KMS-11 (cell line): ENCODE results near the gene LRRN4.

Source experiments
- H2AFZ ChIP-seq: fragments of 200-600 bp; sonication (generic); 2 replicates; pipeline ENCODE4 v1.6.1; 2016; ENCODE audit warnings: antibody characterized with exemption, mixed run types, low read depth
- H3K27ac ChIP-seq: fragments of 200-600 bp; sonication (generic); 2 replicates; pipeline ENCODE4 v1.6.1; 2016; ENCODE audit warnings: mild to moderate bottlenecking, mixed run types
- H3K27me3 ChIP-seq: fragments of 200-600 bp; sonication (generic); 2 replicates; pipeline ENCODE4 v1.6.1; 2017; ENCODE audit warnings: mild to moderate bottlenecking, low read depth, mixed run types, moderate library complexity; ENCODE audit not compliant: insufficient read depth
- H3K36me3 ChIP-seq: fragments of 200-600 bp; sonication (generic); 2 replicates; pipeline ENCODE4 v1.6.1; 2017; ENCODE audit warnings: mild to moderate bottlenecking, mixed run types; ENCODE audit not compliant: insufficient read depth
- H3K4me1 ChIP-seq: fragments of 200-600 bp; sonication (generic); 2 replicates; pipeline ENCODE4 v1.6.1; 2016; ENCODE audit warnings: mild to moderate bottlenecking, low read depth, mixed run types; ENCODE audit not compliant: poor library complexity, severe bottlenecking
- H3K4me2 ChIP-seq: fragments of 200-600 bp; sonication (generic); 2 replicates; pipeline ENCODE4 v1.7.0; 2016; ENCODE audit warnings: mild to moderate bottlenecking, mixed run types
- H3K4me3 ChIP-seq: fragments of 200-600 bp; sonication (generic); IDR thresholded peaks from 2 replicates; pipeline ENCODE4 v1.6.1; 2017; ENCODE audit warnings: low read depth, low read length, mixed read lengths; ENCODE audit not compliant: insufficient read depth
- H3K79me2 ChIP-seq: fragments of 200-600 bp; sonication (generic); 2 replicates; pipeline ENCODE4 v1.6.1; 2016; ENCODE audit warnings: low read depth, mixed run types; ENCODE audit not compliant: insufficient read depth
- H3K9ac ChIP-seq: fragments of 200-600 bp; sonication (generic); 2 replicates; pipeline ENCODE4 v1.6.1; 2016; ENCODE audit warnings: mild to moderate bottlenecking, mixed run types
- H4K20me1 ChIP-seq: fragments of 200-600 bp; sonication (generic); 2 replicates; pipeline ENCODE4 v1.6.1; 2016; ENCODE audit warnings: mild to moderate bottlenecking, mixed run types; ENCODE audit not compliant: insufficient read depth
- CTCF ChIP-seq: fragments of 200-600 bp; sonication (generic); conservative IDR thresholded peaks from 2 replicates; pipeline ENCODE4 v1.6.1; 2017; ENCODE audit warnings: low read depth, mild to moderate bottlenecking, antibody characterized with exemption, low read length, moderate library complexity, mixed read lengths

The LRRN4 gene

DNA sequence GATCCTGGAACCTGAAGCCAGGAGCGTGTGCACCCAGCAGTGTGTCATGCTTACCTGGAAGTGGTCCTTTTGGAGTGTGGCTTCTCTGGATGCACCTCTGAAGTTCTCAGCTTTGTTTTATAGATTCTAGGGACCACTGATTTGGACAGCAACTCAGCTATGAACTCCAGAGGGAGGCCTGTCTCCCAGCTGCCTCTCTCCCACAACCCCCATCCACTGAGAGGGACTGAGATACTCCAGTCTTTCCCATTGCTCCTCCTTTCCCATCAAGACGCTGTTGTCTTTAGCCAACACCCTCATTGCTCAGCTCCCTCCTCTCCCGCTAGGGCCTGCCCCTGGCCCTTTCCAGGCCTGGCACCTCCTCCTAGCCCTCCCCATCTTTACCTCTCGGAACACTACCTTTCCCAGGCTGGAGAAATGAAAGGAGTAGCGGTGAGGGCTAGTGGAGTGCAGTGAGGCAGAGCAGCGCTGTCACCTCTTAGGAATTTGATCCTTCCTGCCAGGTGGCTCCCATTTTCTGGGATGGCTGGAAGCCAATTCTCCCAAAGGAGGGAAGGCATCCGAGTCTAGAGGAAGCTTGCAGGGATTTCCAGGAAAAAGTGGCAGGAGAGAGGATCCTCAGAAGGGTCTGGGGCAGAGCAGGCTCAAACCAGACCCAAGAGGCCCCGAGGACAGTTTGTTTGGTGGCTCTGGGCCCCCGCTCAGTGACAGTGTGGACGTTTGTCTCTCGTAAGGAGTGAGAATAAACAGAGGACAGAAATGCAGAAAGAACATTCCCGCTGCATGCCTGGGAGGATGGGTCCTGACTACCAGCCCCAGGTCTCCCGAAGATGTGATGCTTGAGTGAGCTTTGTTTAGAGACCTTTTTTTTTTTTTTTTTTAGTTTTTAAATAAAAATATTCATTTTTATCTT lies at the start of gene LRRN4:
Gene LRRN4, minus strand, starts transcription at position 285 of the 913 bp plus-strand sequence. CDS start 1,261 bp downstream, outside the sequence.
- Histone ChIP-seq H3K79me2 (no peaks in the 10 kb centered on the region), H3K36me3 (no peaks in the 10 kb centered on the region), H3K4me3 (no peak within 1 kb of the TSS), H3K27ac (no peak within 1 kb of the TSS), H3K4me1 (no peaks in the 10 kb centered on the region), H2AFZ (no peak within 1 kb of the TSS), H3K4me2 (no peak within 1 kb of the TSS), H3K9ac (no peak within 1 kb of the TSS), H3K27me3 (no peaks in the 10 kb centered on the region), H4K20me1 (no peaks in the 10 kb centered on the region)
- TF ChIP-seq CTCF, result no peak

GRCh38 chr20:6103301-6103700 lies 49.4 kb upstream of the LRRN4 start:
- H3K4me3 ChIP-seq, result no peak overlapping the region
- peak overlapping the region; percentile 92 for H3K27ac ChIP-seq
- H3K4me1 ChIP-seq, result peaks cover 85% of the 10 kb centered on the region
- H3K9ac ChIP-seq, result peak overlapping the region; percentile 56; the same call in 1 of the 2 replicates
- H4K20me1 ChIP-seq, result no peaks in the 10 kb centered on the region
- no peaks in the 10 kb centered on the region for H3K79me2 ChIP-seq
- peak overlapping the region; percentile 63 for H3K4me2 ChIP-seq
- TF ChIP-seq CTCF, result no peak
- H2AFZ ChIP-seq, result no peak overlapping the region
- H3K36me3 ChIP-seq, result 0 out of 2 replicates have a peak, but pooled peaks cover 5% of the 10 kb centered on the region
- H3K27me3 ChIP-seq, result no peaks in the 10 kb centered on the region

DNA sequence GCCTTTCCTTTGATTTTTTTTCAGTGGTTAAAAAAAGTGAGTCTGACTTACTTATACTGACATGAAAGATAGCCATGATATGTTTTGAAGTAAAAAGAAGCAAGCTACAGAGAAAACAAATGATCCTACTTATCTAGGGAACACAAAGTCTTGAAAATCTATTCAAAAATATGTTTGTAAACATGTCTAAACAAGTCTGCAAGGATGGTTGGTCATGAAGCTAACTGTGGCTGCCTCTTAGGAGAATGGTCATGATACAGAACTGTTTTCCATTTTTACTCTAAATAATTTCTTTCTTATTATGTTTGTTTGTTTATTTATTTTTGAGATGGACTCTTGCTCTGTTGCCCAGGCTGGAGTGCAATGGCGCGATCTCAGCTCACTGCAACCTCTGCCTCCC lies 47.5 kb upstream of the LRRN4 start:
- H3K27ac ChIP-seq, result peak overlapping the region; percentile 92; the same call in 1 of the 2 replicates
- H3K4me2 ChIP-seq, result peak overlapping the region; percentile 63; the same call in 1 of the 2 replicates
- no peaks in the 10 kb centered on the region for H4K20me1 ChIP-seq
- no peak overlapping the region for H3K4me3 ChIP-seq
- H3K4me1 ChIP-seq, result peaks cover 93% of the 10 kb centered on the region
- peak overlapping the region; percentile 14; the same call in 1 of the 2 replicates for H3K9ac ChIP-seq
- no peaks in the 10 kb centered on the region for H3K27me3 ChIP-seq
- H3K79me2 ChIP-seq, result no peaks in the 10 kb centered on the region
- H3K36me3 ChIP-seq, result no peaks in the 10 kb centered on the region
- H2AFZ ChIP-seq, result no peak overlapping the region
- no peak for TF ChIP-seq CTCF

DNA sequence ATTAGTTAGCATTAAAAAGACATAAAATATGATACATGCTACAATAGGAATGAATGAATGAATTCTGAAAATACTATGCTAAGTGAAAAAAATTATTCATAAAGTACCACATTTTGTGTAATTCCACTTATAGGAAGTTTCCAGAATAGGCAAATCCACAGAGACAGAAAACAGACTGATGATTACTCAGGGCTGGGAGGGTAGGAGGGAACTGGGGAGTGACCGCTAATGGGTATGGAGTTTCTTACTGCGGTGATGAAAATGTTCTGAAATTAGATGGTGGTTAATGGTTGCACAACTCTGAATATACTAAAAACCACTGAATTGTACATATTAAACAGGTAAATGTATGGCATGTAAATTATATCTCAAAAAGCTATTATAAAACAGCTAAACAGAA lies 46.4 kb upstream of the LRRN4 start:
- Histone ChIP-seq H3K79me2 (no peaks in the 10 kb centered on the region), H3K4me2 (peak overlapping the region; percentile 63), H3K9ac (no peak overlapping the region), H3K27me3 (no peaks in the 10 kb centered on the region), H2AFZ (no peak overlapping the region), H3K27ac (peak overlapping the region; percentile 51; the same call in 1 of the 2 replicates), H3K36me3 (peaks cover 4% of the 10 kb centered on the region; the same call in 1 of the 2 replicates), H3K4me1 (peaks cover 82% of the 10 kb centered on the region), H3K4me3 (no peak overlapping the region), H4K20me1 (no peaks in the 10 kb centered on the region)
- TF ChIP-seq CTCF, result no peak
